Hepatic stellate cell (primary cell): ENCODE results near the gene CCDC68.

Experiments used
- DNase-seq: peaks from one replicate; pipeline ENCODE4 v3.0.0; 2011; ENCODE audit warnings: low spot score

The CCDC68 gene

GRCh38 chr18:54961016-54961423, 1.8 kb upstream of the CCDC68 start:
- DNase-seq, result no peak

- no peak for DNase-seq
These were observed 936 bp upstream of the CCDC68 start for GRCh38 chr18:54960197-54960596.

GRCh38 chr18:54957996-54958395, 1.3 kb downstream of the CCDC68 start:
- DNase-seq, result no peak

GRCh38 chr18:54957296-54957832, 1.9 kb downstream of the CCDC68 start:
- DNase-seq, result no peak

GRCh38 chr18:54956506-54956905, 2.8 kb downstream of the CCDC68 start:
- DNase-seq, result no peak

GRCh38 chr18:54952026-54952425, 7.2 kb downstream of the CCDC68 start:
- DNase-seq, result no peak

- DNase-seq, result no peak
These were observed 9.0 kb downstream of the CCDC68 start for GRCh38 chr18:54950221-54950620.

- DNase-seq, result no peak
These were observed 9.7 kb downstream of the CCDC68 start for GRCh38 chr18:54949588-54949987.

GRCh38 chr18:54948350-54948837, 10.9 kb downstream of the CCDC68 start:
- DNase-seq, result no peak

GRCh38 chr18:54947091-54947490, 12.2 kb downstream of the CCDC68 start:
- DNase-seq, result no peak

GRCh38 chr18:54946149-54946581, 13.1 kb downstream of the CCDC68 start:
- no peak for DNase-seq

GRCh38 chr18:54945576-54946125, 13.6 kb downstream of the CCDC68 start:
- no peak for DNase-seq

- DNase-seq, result no peak
These were observed 16.7 kb downstream of the CCDC68 start for GRCh38 chr18:54942569-54942968.

GRCh38 chr18:54942144-54942543, 17.1 kb downstream of the CCDC68 start:
- DNase-seq, result no peak

GRCh38 chr18:54939361-54939917, 19.8 kb downstream of the CCDC68 start:
- DNase-seq, result no peak

- DNase-seq, result no peak
These were observed 20.8 kb downstream of the CCDC68 start for GRCh38 chr18:54938506-54938905.

- DNase-seq, result no peak
These were observed 26.8 kb downstream of the CCDC68 start for GRCh38 chr18:54932472-54932871.

- no peak for DNase-seq
These were observed 28.1 kb downstream of the CCDC68 start for GRCh38 chr18:54931152-54931551.

GRCh38 chr18:54928236-54928635, 31.0 kb downstream of the CCDC68 start:
- no peak for DNase-seq

- no peak for DNase-seq
These were observed 32.5 kb downstream of the CCDC68 start for GRCh38 chr18:54926593-54927325.

- no peak for DNase-seq
These were observed 34.3 kb downstream of the CCDC68 start for GRCh38 chr18:54924948-54925347.

GRCh38 chr18:54923339-54923956, 35.8 kb downstream of the CCDC68 start:
- no peak for DNase-seq

- no peak for DNase-seq
These were observed 39.8 kb downstream of the CCDC68 start for GRCh38 chr18:54919412-54919811.
